C4-2B (cell line): Measurements from ENCODE around the gene EEF2KMT.

Source experiments
- ZFX ChIP-seq: fragments of 450-650 bp; IDR thresholded peaks from 2 replicates; pipeline ENCODE4 v1.6.1; 2017
- TF ChIP-seq, protein P1 (sequence below): fragments of 450-650 bp; conservative IDR thresholded peaks from 2 replicates; pipeline ENCODE4 v1.5.1; 2017; ENCODE audit warnings: mild to moderate bottlenecking

DNA sequence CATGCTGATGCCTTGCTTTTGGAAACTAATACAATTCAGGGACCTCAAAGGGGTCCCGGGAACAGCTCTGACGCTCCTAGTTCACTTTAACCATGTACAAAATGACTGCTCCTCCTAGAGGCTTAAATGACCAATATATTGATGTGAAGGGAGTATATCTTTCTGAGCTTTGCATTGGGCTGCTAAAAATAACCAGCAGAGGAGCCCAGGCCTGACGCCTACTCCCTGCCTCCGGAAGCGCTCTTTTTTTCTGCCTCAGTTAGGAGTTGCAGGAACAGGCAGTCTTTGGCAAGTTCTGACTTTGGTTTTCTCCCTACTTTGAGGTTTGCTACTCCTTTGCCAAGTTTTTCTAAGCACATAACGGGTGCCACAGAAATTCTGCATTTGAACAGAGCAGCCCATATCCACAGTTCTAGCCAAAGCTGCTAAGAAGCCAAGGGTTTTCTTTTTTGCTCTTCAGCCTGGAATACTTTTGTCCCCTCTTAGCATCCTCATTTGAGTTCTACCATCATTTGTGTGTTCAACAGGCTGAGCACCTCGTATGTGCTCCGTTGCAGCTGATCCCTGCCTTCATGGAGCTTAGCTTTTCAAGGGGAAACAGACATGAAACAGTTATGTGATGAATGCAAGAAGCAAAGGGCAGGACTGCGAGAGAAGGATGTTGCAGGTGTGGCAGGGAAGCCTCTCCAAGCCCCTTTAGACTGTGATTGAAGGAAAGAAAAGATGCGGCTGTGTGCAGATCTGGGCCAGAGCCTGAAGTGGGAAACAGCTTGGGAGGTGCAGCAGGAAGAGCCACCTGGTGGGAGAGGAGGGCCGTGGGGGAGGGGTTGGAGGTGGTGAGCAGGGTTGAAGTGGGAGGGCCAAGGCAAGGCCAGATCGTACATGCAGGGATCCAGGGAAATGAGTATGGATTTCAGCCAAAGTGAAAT lies 61.1 kb downstream of the EEF2KMT start:
- TF ChIP-seq, protein P1, sequence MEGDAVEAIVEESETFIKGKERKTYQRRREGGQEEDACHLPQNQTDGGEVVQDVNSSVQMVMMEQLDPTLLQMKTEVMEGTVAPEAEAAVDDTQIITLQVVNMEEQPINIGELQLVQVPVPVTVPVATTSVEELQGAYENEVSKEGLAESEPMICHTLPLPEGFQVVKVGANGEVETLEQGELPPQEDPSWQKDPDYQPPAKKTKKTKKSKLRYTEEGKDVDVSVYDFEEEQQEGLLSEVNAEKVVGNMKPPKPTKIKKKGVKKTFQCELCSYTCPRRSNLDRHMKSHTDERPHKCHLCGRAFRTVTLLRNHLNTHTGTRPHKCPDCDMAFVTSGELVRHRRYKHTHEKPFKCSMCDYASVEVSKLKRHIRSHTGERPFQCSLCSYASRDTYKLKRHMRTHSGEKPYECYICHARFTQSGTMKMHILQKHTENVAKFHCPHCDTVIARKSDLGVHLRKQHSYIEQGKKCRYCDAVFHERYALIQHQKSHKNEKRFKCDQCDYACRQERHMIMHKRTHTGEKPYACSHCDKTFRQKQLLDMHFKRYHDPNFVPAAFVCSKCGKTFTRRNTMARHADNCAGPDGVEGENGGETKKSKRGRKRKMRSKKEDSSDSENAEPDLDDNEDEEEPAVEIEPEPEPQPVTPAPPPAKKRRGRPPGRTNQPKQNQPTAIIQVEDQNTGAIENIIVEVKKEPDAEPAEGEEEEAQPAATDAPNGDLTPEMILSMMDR: no peak
- TF ChIP-seq ZFX: no peak
